GM23338 (cell line): ENCODE results near the gene FCRL6. TPM values are rescaled to one million over a fixed set of nuclear protein-coding genes. Genes with fewer than 3 reads are reported as not detected.

Experiments
- ATAC-seq: fragments of 200-7000 bp; cut with Tn5 transposase; 3 replicates; pipeline ENCODE4 v1.9.1; 2020
- DNase-seq: peaks from one replicate; pipeline ENCODE4 v3.0.0-alpha.2; 2015; ENCODE audit warnings: low spot score
- H2AFZ ChIP-seq: fragments of 200-600 bp; sonication (generic); 2 replicates; pipeline ENCODE4 v1.8.0; 2016; ENCODE audit warnings: antibody characterized with exemption, mild to moderate bottlenecking, moderate library complexity
- H3F3A ChIP-seq: fragments of 200-600 bp; sonication (generic); replicated peaks from 2 replicates; pipeline ENCODE4 v1.8.0; 2017; ENCODE audit warnings: antibody characterized with exemption, mixed run types, low read depth
- H3K27ac ChIP-seq: fragments of 200-600 bp; sonication (generic); 2 replicates; pipeline ENCODE4 v1.6.1; 2016; ENCODE audit warnings: low read depth
- H3K27me3 ChIP-seq: fragments of 200-600 bp; sonication (generic); 2 replicates; pipeline ENCODE4 v1.8.0; 2016; ENCODE audit warnings: mild to moderate bottlenecking, mixed run types, moderate library complexity; ENCODE audit not compliant: insufficient read depth
- H3K36me3 ChIP-seq: fragments of 200-600 bp; sonication (generic); 2 replicates; pipeline ENCODE4 v1.8.0; 2016; ENCODE audit warnings: mild to moderate bottlenecking; ENCODE audit not compliant: insufficient read depth
- H3K4me1 ChIP-seq: fragments of 200-600 bp; sonication (generic); 2 replicates; pipeline ENCODE4 v1.8.0; 2016; ENCODE audit warnings: mild to moderate bottlenecking, moderate library complexity; ENCODE audit not compliant: insufficient read depth
- H3K4me2 ChIP-seq: fragments of 200-600 bp; sonication (generic); 2 replicates; pipeline ENCODE4 v1.7.1; 2017; ENCODE audit warnings: mixed run types
- H3K4me3 ChIP-seq: fragments of 200-600 bp; sonication (generic); 2 replicates; pipeline ENCODE4 v1.6.1; 2016; ENCODE audit warnings: mixed run types
- H3K79me2 ChIP-seq: fragments of 200-600 bp; sonication (generic); replicated peaks from 2 replicates; pipeline ENCODE4 v1.8.0; 2017; ENCODE audit warnings: mild to moderate bottlenecking; ENCODE audit not compliant: insufficient read depth
- H3K9me2 ChIP-seq: fragments of 200-600 bp; sonication (generic); 2 replicates; pipeline ENCODE4 v1.8.0; 2017; ENCODE audit not compliant: insufficient read depth
- H4K20me1 ChIP-seq: fragments of 200-600 bp; sonication (generic); replicated peaks from 2 replicates; pipeline ENCODE4 v1.8.0; 2017; ENCODE audit warnings: mild to moderate bottlenecking; ENCODE audit not compliant: insufficient read depth
- H3K27ac Mint-ChIP-seq: 2 replicates; pipeline ENCODE4 v1.8.0; 2020; ENCODE audit warnings: inconsistent platforms, mild to moderate bottlenecking, moderate library complexity, mixed read lengths
- H3K27me3 Mint-ChIP-seq: 3 replicates; pipeline ENCODE4 v1.8.0; 2022; ENCODE audit warnings: low read depth, mild to moderate bottlenecking, moderate library complexity, mixed read lengths, inconsistent platforms; ENCODE audit not compliant: insufficient read depth, poor library complexity
- H3K36me3 Mint-ChIP-seq: 3 replicates; pipeline ENCODE4 v1.8.0; 2021; ENCODE audit warnings: low read depth, mild to moderate bottlenecking, inconsistent platforms, moderate library complexity, mixed read lengths
- H3K4me1 Mint-ChIP-seq: 3 replicates; pipeline ENCODE4 v1.8.0; 2020; ENCODE audit warnings: mild to moderate bottlenecking, inconsistent platforms, mixed read lengths
- H3K4me3 Mint-ChIP-seq: 3 replicates; pipeline ENCODE4 v1.8.0; 2021; ENCODE audit warnings: moderate library complexity, mild to moderate bottlenecking, inconsistent platforms, mixed read lengths
- H3K9me3 Mint-ChIP-seq: 3 replicates; pipeline ENCODE4 v1.8.0; 2020; ENCODE audit warnings: moderate library complexity, mild to moderate bottlenecking, inconsistent platforms, mixed read lengths
- CREB1 ChIP-seq: fragments of 250-450 bp; sonication (Bioruptor Pico); IDR thresholded peaks from 2 replicates; pipeline ENCODE4 v1.5.0; 2020; ENCODE audit warnings: low read depth, mild to moderate bottlenecking, moderate library complexity
- CTCF ChIP-seq, 2 experiments: fragments of 200-600 bp in 1 of 2; sonication (generic) in 1 of 2; conservative IDR thresholded peaks; 2 replicates each; pipeline versions ENCODE4 v1.5.1 to v1.6.1; 2016 to 2017; ENCODE audit warnings: antibody characterized with exemption in 2 of 2, low read depth in 2 of 2, mild to moderate bottlenecking in 2 of 2, moderate library complexity in 1 of 2
- EZH2 ChIP-seq: fragments of 200-600 bp; sonication (generic); IDR thresholded peaks from one replicate; pipeline ENCODE4 v1.8.0; 2017; ENCODE audit warnings: antibody characterized with exemption, mild to moderate bottlenecking, low read depth; ENCODE audit not compliant: unreplicated experiment
- EZH2phosphoT487 ChIP-seq: fragments of 200-600 bp; sonication (generic); IDR thresholded peaks from one replicate; pipeline ENCODE4 v1.8.1; 2018; ENCODE audit warnings: antibody characterized with exemption; ENCODE audit not compliant: unreplicated experiment
- JUNB ChIP-seq: IDR thresholded peaks from one replicate; pipeline ENCODE4 v1.6.1; 2016; ENCODE audit warnings: antibody characterized with exemption; ENCODE audit not compliant: unreplicated experiment
- NANOG ChIP-seq: IDR thresholded peaks from 2 replicates; pipeline ENCODE4 v1.6.1; 2016; ENCODE audit warnings: antibody characterized with exemption, borderline replicate concordance
- POLR2AphosphoS5 ChIP-seq: IDR thresholded peaks from 2 replicates; pipeline ENCODE4 v1.6.1; 2016; ENCODE audit warnings: antibody characterized with exemption, low read depth
- REST ChIP-seq: IDR thresholded peaks from one replicate; pipeline ENCODE4 v1.6.1; 2018; ENCODE audit warnings: antibody characterized with exemption; ENCODE audit not compliant: unreplicated experiment
- STAT1 ChIP-seq: IDR thresholded peaks from one replicate; pipeline ENCODE4 v1.6.1; 2016; ENCODE audit warnings: antibody characterized with exemption; ENCODE audit not compliant: unreplicated experiment
- ZNF114 ChIP-seq: fragments of 250-450 bp; sonication (Bioruptor Pico); IDR thresholded peaks from 2 replicates; pipeline ENCODE4 v1.5.0; 2020; ENCODE audit warnings: mild to moderate bottlenecking, moderate library complexity
- ZNF331 ChIP-seq: fragments of 250-450 bp; sonication (Bioruptor Pico); IDR thresholded peaks from 2 replicates; pipeline ENCODE4 v1.5.0; 2020; ENCODE audit warnings: low read depth, mild to moderate bottlenecking, moderate library complexity
- polyA plus RNA-seq: library from polyadenylated mRNA; unstranded; fragments of >200 nt; fragmentation: Nextera tagmentation; extraction: Ambion mirVana; gene quantifications from 2 replicates; pipeline ENCODE4 v1.2.1, GENCODE V29; 2016
- total RNA-seq: library from RNA; depleted of rRNA; stranded (reverse); fragments of >200 nt; shearing (Covaris generic); gene quantifications from 2 replicates; pipeline ENCODE4 v1.2.3, GENCODE V29; 2014
- TF ChIP-seq, protein P1 (sequence below): IDR thresholded peaks from 2 replicates; pipeline ENCODE4 v1.6.1; 2016; ENCODE audit warnings: antibody characterized with exemption

Gene FCRL6
- total and polyA plus RNA-seq, 2 experiments from 2014 or later, result not detected

DNA sequence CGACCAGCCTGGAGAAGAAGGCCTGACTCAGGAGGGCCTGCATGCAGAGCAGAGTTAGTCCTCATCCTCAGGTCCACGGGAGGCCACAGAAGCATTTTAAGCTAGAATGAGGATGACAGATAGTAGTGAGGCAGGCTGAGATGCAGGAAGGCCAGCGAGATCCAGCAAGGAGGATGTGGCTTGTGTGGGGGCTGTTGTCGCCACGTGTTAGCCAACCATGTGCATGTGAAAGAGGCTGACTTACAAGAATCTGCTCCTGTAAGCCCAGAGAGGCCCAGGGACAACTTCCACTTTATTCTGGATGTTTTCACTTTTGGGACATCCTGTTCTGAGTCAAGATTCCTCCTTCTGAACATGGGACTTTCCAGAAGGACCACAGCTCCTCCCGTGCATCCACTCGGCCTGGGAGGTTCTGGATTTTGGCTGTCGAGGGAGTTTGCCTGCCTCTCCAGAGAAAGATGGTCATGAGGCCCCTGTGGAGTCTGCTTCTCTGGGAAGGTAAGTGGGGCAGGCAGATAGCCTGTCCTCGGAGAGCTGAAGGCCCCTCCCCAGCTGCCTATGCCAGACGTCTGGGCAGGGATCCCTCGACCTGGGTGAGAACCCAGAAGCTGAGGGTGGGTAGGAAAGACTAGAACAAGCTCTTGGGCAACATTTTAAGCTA is 24.4 kb downstream of the FCRL6 start, which contains the start of gene SLAMF8:
TSS of gene SLAMF8 (plus strand) at position 433 of the 661 bp plus-strand sequence. CDS start at position 459, 26 bp downstream.
- H3K4me3 ChIP-seq, result no peak within 1 kb of the TSS
- no peak within 1 kb of the TSS for H2AFZ ChIP-seq
- H3F3A ChIP-seq, result no peaks in the 10 kb centered on the region
- no peaks in the 10 kb centered on the region for H3K27me3 ChIP-seq
- DNase-seq (no peak), ATAC-seq (no peak)
- Mint-ChIP-seq H3K4me3 (no peak within 1 kb of the TSS), H3K36me3 (no peaks in the 10 kb centered on the region), H3K27ac (no peak within 1 kb of the TSS), H3K27me3 (peaks cover 8% of the 10 kb centered on the region), H3K9me3 (no peaks in the 10 kb centered on the region; the same call in 1 of the 3 replicates), H3K4me1 (peaks cover 6% of the 10 kb centered on the region; the same call in 2 of the 3 replicates)
- no peaks in the 10 kb centered on the region for H3K36me3 ChIP-seq
- H3K4me2 ChIP-seq, result no peak within 1 kb of the TSS
- no peaks in the 10 kb centered on the region; the same call in 1 of the 2 replicates for H3K4me1 ChIP-seq
- H3K27ac ChIP-seq, result no peak within 1 kb of the TSS
- no peaks in the 10 kb centered on the region for H3K79me2 ChIP-seq
- H4K20me1 ChIP-seq, result no peaks in the 10 kb centered on the region
- no peaks in the 10 kb centered on the region for H3K9me2 ChIP-seq
- no peak for TF ChIP-seq EZH2phosphoT487
- TF ChIP-seq CREB1 (CRISPR knock-in tag), result no peak
- TF ChIP-seq ZNF331 (CRISPR knock-in tag), result no peak
- TF ChIP-seq NANOG, result no peak
- TF ChIP-seq, protein P1, sequence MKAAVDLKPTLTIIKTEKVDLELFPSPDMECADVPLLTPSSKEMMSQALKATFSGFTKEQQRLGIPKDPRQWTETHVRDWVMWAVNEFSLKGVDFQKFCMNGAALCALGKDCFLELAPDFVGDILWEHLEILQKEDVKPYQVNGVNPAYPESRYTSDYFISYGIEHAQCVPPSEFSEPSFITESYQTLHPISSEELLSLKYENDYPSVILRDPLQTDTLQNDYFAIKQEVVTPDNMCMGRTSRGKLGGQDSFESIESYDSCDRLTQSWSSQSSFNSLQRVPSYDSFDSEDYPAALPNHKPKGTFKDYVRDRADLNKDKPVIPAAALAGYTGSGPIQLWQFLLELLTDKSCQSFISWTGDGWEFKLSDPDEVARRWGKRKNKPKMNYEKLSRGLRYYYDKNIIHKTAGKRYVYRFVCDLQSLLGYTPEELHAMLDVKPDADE, result no peak
- no peak for TF ChIP-seq EZH2
- no peak for TF ChIP-seq STAT1
- no peak for TF ChIP-seq JUNB
- no peak for TF ChIP-seq REST

- no peaks in the 10 kb centered on the region for H3K27me3 ChIP-seq
- TF ChIP-seq POLR2AphosphoS5, result no peak
- TF ChIP-seq ZNF114 (CRISPR knock-in tag), result no peak
- no peak for TF ChIP-seq NANOG
- no peak for TF ChIP-seq REST
- no peak for TF ChIP-seq CTCF (conservative IDR thresholded peaks at IDR 0.05; ENCODE audit: low read depth in 2 of 2)
- TF ChIP-seq, protein P1, result no peak
- no peak for TF ChIP-seq ZNF331 (CRISPR knock-in tag)
- no peak for TF ChIP-seq CREB1 (CRISPR knock-in tag)
- no peak for TF ChIP-seq EZH2
- ATAC-seq, result no peak
- DNase-seq, result no peak
- H3K4me1 ChIP-seq, result no peaks in the 10 kb centered on the region; the same call in 1 of the 2 replicates
- H3F3A ChIP-seq, result no peaks in the 10 kb centered on the region
- no peaks in the 10 kb centered on the region for H3K9me2 ChIP-seq
- H3K27ac Mint-ChIP-seq, result no peak overlapping the region
- no peaks in the 10 kb centered on the region for H4K20me1 ChIP-seq
- no peaks in the 10 kb centered on the region for H3K79me2 ChIP-seq
- no peak overlapping the region for H2AFZ ChIP-seq
- H3K27me3 Mint-ChIP-seq, result peaks cover 7% of the 10 kb centered on the region
- no peaks in the 10 kb centered on the region; the same call in 1 of the 3 replicates for H3K9me3 Mint-ChIP-seq
- H3K4me3 Mint-ChIP-seq, result no peak overlapping the region
- no peaks in the 10 kb centered on the region for H3K36me3 Mint-ChIP-seq
- H3K36me3 ChIP-seq, result no peaks in the 10 kb centered on the region
- H3K4me2 ChIP-seq, result no peak overlapping the region
- H3K4me1 Mint-ChIP-seq, result peaks cover 10% of the 10 kb centered on the region
- no peak overlapping the region for H3K27ac ChIP-seq
- no peak overlapping the region for H3K4me3 ChIP-seq
Measured at GRCh38 chr1:159827102-159827490, 24.9 kb downstream of the FCRL6 start.
